Lung (tissue), 12 donors: Measurements from ENCODE around the gene CCDC134. TPM values are rescaled to one million over a fixed set of nuclear protein-coding genes. Genes with fewer than 3 reads are reported as not detected.

Source experiments
- ATAC-seq: fragments of 200-7000 bp; cut with Tn5 transposase; one replicate; pipeline ENCODE4 v1.9.1; 2020; ENCODE audit warnings: moderate number of reproducible peaks; ENCODE audit not compliant: insufficient read depth, low FRiP score
- DNase-seq, 3 donors: peaks; one replicate each; pipeline ENCODE4 v3.0.0-alpha.2; 2013 to 2017
- H3K27ac ChIP-seq, 2 donors: one replicate each; pipeline ENCODE4 v1.5.1; 2013; ENCODE audit warnings: mild to moderate bottlenecking in 2 of 2, moderate library complexity in 2 of 2, control low read depth in 1 of 2, inconsistent platforms in 1 of 2, low read depth in 1 of 2, low read length in 1 of 2
- H3K27me3 ChIP-seq, 3 donors: one replicate each; pipeline ENCODE4 v1.5.1; 2013; ENCODE audit warnings: low read length in 2 of 3; ENCODE audit not compliant: control insufficient read depth in 3 of 3, insufficient read depth in 3 of 3
- H3K36me3 ChIP-seq, 4 donors: one replicate each; pipeline ENCODE4 v1.5.1; 2013; ENCODE audit warnings: low read length in 4 of 4, mild to moderate bottlenecking in 1 of 4, moderate library complexity in 1 of 4; ENCODE audit not compliant: control insufficient read depth in 4 of 4, insufficient read depth in 4 of 4
- H3K4me1 ChIP-seq, 5 donors: one replicate each; pipeline ENCODE4 v1.5.1; 2013; ENCODE audit warnings: low read length in 5 of 5, mild to moderate bottlenecking in 2 of 5, moderate library complexity in 1 of 5; ENCODE audit not compliant: control insufficient read depth in 5 of 5, insufficient read depth in 5 of 5
- H3K4me3 ChIP-seq: one replicate; pipeline ENCODE4 v1.5.1; 2013; ENCODE audit warnings: mild to moderate bottlenecking, control low read depth, moderate library complexity
- H3K9ac ChIP-seq, 2 donors: one replicate each; pipeline ENCODE4 v1.5.1; 2013; ENCODE audit warnings: low read length in 2 of 2, control low read depth in 1 of 2; ENCODE audit not compliant: insufficient read depth in 1 of 2
- H3K9me3 ChIP-seq, 4 donors: one replicate each; pipeline ENCODE4 v1.5.1; 2013; ENCODE audit warnings: low read length in 3 of 4, mild to moderate bottlenecking in 1 of 4, moderate library complexity in 1 of 4; ENCODE audit not compliant: control insufficient read depth in 4 of 4, insufficient read depth in 3 of 4
- WGBS, 2 donors: extraction: QIAGEN DNeasy Blood & Tissue Kit; methylation state at CpG; one replicate each; pipeline ENCODE4 v1.1.7; 2013; 5-methylcytosine and 5-hydroxymethylcytosine counted together
- polyA plus RNA-seq, 2 donors: library from polyadenylated mRNA; stranded (reverse); fragments of 200-250 nt; gene quantifications; one replicate each; pipeline ENCODE4 v1.2.1, GENCODE V29; 2013
- total RNA-seq, 2 donors: library from RNA; depleted of rRNA in 1 of 2; stranded (reverse); fragments of >200 nt in 1 of 2; gene quantifications; one replicate each; pipeline ENCODE4 v1.2.1, GENCODE V29; 2014 to 2021
- TF ChIP-seq, protein P1 (sequence below): IDR thresholded peaks from 2 replicates; pipeline ENCODE4 v1.5.1; 2012; ENCODE audit warnings: mild to moderate bottlenecking; ENCODE audit errors: control extremely low read depth, extremely low read depth
- donor health status: control.
- donor health status: control.
- donor health status: Bipolar disorder and iron deficiency.
- donor health status: healthy.
- donor health status: DM: yes; HTN: yes; CAD: no.

Gene CCDC134
- total and polyA plus RNA-seq, 4 donors: 2.5 to 10.6 (median 7.0) TPM

DNA sequence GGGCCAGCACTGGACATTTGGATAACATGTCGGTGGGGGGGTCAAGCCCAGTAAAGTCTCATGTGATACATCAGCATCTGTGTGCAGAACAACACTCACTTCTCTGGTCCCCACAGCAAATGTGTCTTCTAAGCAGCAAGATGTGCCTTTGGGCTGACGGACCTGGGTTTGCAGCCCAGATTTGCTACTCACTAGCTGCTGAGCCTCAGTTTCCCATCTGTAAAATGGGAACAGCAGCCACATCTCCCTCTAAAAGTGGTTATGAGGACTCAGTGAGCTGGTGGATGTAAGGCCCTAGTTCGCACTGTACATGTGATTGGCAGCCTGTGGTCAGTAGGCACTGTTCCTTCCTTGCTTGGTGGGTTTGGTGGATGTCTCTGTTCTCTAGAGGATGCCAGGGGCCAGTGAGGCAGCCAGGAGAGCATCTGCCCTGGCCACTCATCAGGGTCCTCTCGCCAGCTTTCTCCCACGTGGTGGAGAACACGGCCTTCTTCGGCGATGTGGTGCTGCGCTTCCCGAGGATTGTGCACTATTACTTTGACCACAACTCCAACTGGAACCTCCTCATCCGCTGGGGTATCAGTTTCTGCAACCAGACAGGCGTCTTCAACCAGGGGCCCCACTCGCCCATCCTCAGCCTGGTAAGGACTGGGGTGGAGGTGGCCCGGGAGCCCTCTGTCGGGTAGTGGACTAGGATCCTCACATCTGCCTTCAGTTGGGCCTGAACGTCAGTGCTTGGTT lies 12.5 kb downstream of the CCDC134 start:
- TF ChIP-seq, protein P1, sequence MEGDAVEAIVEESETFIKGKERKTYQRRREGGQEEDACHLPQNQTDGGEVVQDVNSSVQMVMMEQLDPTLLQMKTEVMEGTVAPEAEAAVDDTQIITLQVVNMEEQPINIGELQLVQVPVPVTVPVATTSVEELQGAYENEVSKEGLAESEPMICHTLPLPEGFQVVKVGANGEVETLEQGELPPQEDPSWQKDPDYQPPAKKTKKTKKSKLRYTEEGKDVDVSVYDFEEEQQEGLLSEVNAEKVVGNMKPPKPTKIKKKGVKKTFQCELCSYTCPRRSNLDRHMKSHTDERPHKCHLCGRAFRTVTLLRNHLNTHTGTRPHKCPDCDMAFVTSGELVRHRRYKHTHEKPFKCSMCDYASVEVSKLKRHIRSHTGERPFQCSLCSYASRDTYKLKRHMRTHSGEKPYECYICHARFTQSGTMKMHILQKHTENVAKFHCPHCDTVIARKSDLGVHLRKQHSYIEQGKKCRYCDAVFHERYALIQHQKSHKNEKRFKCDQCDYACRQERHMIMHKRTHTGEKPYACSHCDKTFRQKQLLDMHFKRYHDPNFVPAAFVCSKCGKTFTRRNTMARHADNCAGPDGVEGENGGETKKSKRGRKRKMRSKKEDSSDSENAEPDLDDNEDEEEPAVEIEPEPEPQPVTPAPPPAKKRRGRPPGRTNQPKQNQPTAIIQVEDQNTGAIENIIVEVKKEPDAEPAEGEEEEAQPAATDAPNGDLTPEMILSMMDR: no peak
- WGBS, 2 donors: 95 to 98% methylated on average over 16 of the region's 16 CpGs
- H3K27me3 ChIP-seq: no peaks in the 10 kb centered on the region
- DNase-seq (no peak), ATAC-seq (no peak)
- H3K36me3 ChIP-seq: peaks cover 0 to 31% (median 8%) of the 10 kb centered on the region in 4 donors
- H3K9ac ChIP-seq: no peak overlapping the region
- H3K27ac ChIP-seq: no peak overlapping the region
- no peaks in the 10 kb centered on the region for H3K9me3 ChIP-seq
- H3K4me3 ChIP-seq: no peak overlapping the region
- H3K4me1 ChIP-seq: no peaks in the 10 kb centered on the region

DNA sequence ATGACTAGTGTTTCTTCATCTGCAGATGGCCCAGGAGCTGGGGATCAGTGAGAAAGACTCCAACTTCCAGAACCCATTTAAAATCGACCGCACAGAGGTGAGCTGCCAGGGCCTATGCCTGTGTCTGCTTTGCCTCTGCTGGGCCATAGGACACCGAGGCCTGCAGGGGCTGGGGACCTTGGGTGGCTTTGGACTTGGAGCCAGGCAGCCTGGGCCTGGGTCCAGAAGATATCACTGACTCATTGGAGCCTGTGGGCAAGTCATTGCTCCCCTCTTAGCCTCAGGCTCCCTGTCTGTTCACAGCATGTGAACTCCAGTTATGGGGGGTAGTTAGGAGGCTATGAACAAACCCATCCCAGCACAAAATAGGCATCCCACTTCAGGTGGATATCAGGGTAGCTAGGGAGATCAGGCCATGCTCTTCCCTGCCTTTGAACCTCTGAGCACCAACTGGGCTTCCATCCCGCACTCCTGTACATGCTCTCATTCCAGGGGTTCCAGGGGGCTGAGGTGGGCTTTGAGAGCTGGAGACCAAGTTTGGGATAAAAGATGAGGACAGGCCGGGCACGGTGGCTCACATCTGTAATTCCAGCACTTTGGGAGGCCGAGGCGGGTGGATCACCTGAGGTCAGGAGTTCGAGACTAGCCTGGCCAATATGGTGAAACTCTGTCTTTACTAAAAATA lies 13.4 kb downstream of the CCDC134 start:
- 98% methylated on average over 9 of the region's 9 CpGs for WGBS, 2 donors
- Histone ChIP-seq H3K9ac (no peak overlapping the region), H3K4me1 (no peaks in the 10 kb centered on the region), H3K27ac (no peak overlapping the region), H3K36me3 (peaks cover 0 to 31% (median 8%) of the 10 kb centered on the region in 4 donors), H3K4me3 (no peak overlapping the region), H3K27me3 (no peaks in the 10 kb centered on the region), H3K9me3 (no peaks in the 10 kb centered on the region)
- DNase-seq (no peak), ATAC-seq (no peak)
- TF ChIP-seq, protein P1: no peak

DNA sequence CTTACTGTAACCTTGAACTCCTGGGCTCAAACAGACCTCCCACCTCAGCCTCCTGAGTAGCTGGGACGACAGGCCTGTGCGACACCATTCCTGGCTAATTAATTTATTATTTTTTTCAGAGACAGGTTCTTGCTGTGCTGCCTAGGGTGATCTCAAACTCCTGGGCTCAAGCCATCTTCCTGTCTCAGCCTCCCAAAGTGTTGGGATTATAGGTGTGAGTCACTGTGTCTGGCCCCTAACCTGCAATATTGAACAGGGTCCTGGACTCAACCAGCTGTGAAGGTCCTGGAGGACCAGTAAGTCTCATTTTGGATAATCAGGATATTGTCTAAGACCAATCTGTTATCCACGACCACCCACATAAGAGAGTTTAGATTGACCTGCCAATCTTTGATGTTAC lies 15.2 kb downstream of the CCDC134 start:
- Histone ChIP-seq H3K9me3 (no peaks in the 10 kb centered on the region), H3K4me3 (no peak overlapping the region), H3K4me1 (no peaks in the 10 kb centered on the region), H3K36me3 (peaks cover 0 to 20% (median 12%) of the 10 kb centered on the region in 4 donors), H3K9ac (no peak overlapping the region), H3K27me3 (no peaks in the 10 kb centered on the region), H3K27ac (no peak overlapping the region)
- WGBS, 2 donors: 95 to 97% methylated on average over 3 of the region's 3 CpGs
- DNase-seq: no peak
- TF ChIP-seq, protein P1: no peak
- ATAC-seq: no peak
